A673 (cell line): ENCODE measurements around the gene FBXO45. TPM values are rescaled to one million over a fixed set of nuclear protein-coding genes. Genes with fewer than 3 reads are reported as not detected.
"Not testable (repeated sequence)": the region's sequence is repeated elsewhere in the genome, so short reads cannot be mapped to it uniquely, and the experiment has no call there.

Experiments
- BruUV-seq: library from RNA; stranded (reverse); fragments of 400-500 nt; replicated peaks from 2 replicates; lab custom pipeline; 2021; lab: Mats Ljungman, UMichigan
- CTCF ChIA-PET: fragments of 300-600 bp; sonication (Branson Sonifier 250); formaldehyde crosslinking; loops from one replicate; lab custom pipeline; 2022; ENCODE audit warnings: antibody characterized with exemption; lab: Charles Lee
- POLR2A ChIA-PET: fragments of 300-600 bp; sonication (Branson Sonifier 250); formaldehyde crosslinking; loops from one replicate; lab custom pipeline; 2022; ENCODE audit warnings: antibody characterized with exemption; ENCODE audit not compliant: low non-redundant PET; lab: Charles Lee
- DNase-seq: peaks from one replicate; pipeline ENCODE4 v3.0.0-alpha.2; 2015; ENCODE audit warnings: low spot score
- H3K27ac ChIP-seq: fragments of 200-600 bp; sonication (generic); 2 replicates; pipeline ENCODE4 v1.5.1; 2016; ENCODE audit warnings: mixed run types, low read depth, mild to moderate bottlenecking, mixed read lengths, antibody characterized with exemption, low read length; ENCODE audit not compliant: poor library complexity, severe bottlenecking
- H3K27me3 ChIP-seq: fragments of 200-600 bp; sonication (generic); replicated peaks from 2 replicates; pipeline ENCODE4 v1.6.1; 2017; ENCODE audit warnings: mixed run types, low read depth, mild to moderate bottlenecking, mixed read lengths, antibody characterized with exemption, low read length; ENCODE audit not compliant: insufficient read depth, poor library complexity
- H3K36me3 ChIP-seq: fragments of 200-600 bp; sonication (generic); 2 replicates; pipeline ENCODE4 v1.6.1; 2016; ENCODE audit warnings: mixed run types, mild to moderate bottlenecking, mixed read lengths, antibody characterized with exemption, low read length; ENCODE audit not compliant: insufficient read depth, poor library complexity, severe bottlenecking
- H3K4me1 ChIP-seq: fragments of 200-600 bp; sonication (generic); 2 replicates; pipeline ENCODE4 v1.6.1; 2017; ENCODE audit warnings: mixed run types, mild to moderate bottlenecking, mixed read lengths, antibody characterized with exemption, low read length; ENCODE audit not compliant: insufficient read depth, poor library complexity, severe bottlenecking
- H3K4me3 ChIP-seq: fragments of 200-600 bp; sonication (generic); 2 replicates; pipeline ENCODE4 v1.5.1; 2016; ENCODE audit warnings: low read depth, mixed run types, mild to moderate bottlenecking, mixed read lengths, low read length; ENCODE audit not compliant: poor library complexity, severe bottlenecking
- H3K9me3 ChIP-seq: fragments of 200-600 bp; sonication (generic); 2 replicates; pipeline ENCODE4 v1.6.1; 2016; ENCODE audit warnings: mixed run types, low read depth, mild to moderate bottlenecking, mixed read lengths, antibody characterized with exemption, low read length; ENCODE audit not compliant: poor library complexity, severe bottlenecking
- EZH2 ChIP-seq: fragments of 200-600 bp; sonication (generic); IDR thresholded peaks from 2 replicates; pipeline ENCODE4 v1.6.1; 2017; ENCODE audit warnings: borderline replicate concordance, low read depth, mild to moderate bottlenecking, mixed read lengths, antibody characterized with exemption, low read length; ENCODE audit not compliant: poor library complexity, severe bottlenecking
- intact Hi-C: fragments of 100-400 bp; cut with micrococcal nuclease; formaldehyde crosslinking; loops from one replicate; pipeline ENCODE4 v1.10.0; 2022; ENCODE audit not compliant: unreplicated experiment
- total RNA-seq: library from RNA; stranded (reverse); gene quantifications from 2 replicates; pipeline ENCODE4 v1.2.3, GENCODE V29; 2021
- TF ChIP-seq, protein P1 (sequence below): fragments of 300-800, 200-600 bp; sonication (generic); conservative IDR thresholded peaks from 2 replicates; pipeline ENCODE4 v1.5.1; 2017; ENCODE audit warnings: low read depth, mild to moderate bottlenecking, antibody characterized with exemption, low read length, moderate library complexity, mixed read lengths

The FBXO45 gene
- total RNA-seq, 1 experiment from 2014 or later = 23.0 TPM

DNA sequence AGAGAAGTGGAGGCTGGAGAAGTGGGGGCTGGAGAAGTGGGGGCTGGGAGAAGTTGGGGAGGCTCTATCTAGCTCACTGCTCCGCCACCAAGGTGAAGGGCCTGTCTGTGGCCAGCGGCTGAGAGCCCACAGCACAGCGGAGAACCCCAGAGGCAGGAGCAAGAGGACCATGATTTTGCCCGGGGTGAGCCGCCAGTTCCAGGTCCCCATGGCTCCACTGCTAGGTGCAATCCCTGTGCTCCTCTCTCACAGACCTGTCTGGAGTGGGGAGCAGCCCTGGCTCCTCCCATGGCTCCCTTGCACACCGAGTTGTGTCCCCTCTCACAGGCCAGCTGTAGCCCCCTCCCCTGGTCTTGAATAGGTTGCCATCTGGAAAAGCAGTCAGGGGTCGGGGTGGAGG is 66.4 kb downstream of the FBXO45 start:
- ChIA-PET CTCF (no interaction called here), POLR2A (no interaction called here)
- no TSS peak for BruUV-seq
- no peak overlapping the region for H3K4me3 ChIP-seq
- H3K27me3 ChIP-seq = no peaks in the 10 kb centered on the region
- DNase-seq = no peak
- H3K27ac ChIP-seq = no peak overlapping the region
- peaks cover 8% of the 10 kb centered on the region for H3K4me1 ChIP-seq
- intact Hi-C loops = no loop called here
- TF ChIP-seq EZH2 = no peak
- TF ChIP-seq, protein P1, sequence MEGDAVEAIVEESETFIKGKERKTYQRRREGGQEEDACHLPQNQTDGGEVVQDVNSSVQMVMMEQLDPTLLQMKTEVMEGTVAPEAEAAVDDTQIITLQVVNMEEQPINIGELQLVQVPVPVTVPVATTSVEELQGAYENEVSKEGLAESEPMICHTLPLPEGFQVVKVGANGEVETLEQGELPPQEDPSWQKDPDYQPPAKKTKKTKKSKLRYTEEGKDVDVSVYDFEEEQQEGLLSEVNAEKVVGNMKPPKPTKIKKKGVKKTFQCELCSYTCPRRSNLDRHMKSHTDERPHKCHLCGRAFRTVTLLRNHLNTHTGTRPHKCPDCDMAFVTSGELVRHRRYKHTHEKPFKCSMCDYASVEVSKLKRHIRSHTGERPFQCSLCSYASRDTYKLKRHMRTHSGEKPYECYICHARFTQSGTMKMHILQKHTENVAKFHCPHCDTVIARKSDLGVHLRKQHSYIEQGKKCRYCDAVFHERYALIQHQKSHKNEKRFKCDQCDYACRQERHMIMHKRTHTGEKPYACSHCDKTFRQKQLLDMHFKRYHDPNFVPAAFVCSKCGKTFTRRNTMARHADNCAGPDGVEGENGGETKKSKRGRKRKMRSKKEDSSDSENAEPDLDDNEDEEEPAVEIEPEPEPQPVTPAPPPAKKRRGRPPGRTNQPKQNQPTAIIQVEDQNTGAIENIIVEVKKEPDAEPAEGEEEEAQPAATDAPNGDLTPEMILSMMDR = no peak
- H3K9me3 ChIP-seq = no peaks in the 10 kb centered on the region
- no peaks in the 10 kb centered on the region for H3K36me3 ChIP-seq

DNA sequence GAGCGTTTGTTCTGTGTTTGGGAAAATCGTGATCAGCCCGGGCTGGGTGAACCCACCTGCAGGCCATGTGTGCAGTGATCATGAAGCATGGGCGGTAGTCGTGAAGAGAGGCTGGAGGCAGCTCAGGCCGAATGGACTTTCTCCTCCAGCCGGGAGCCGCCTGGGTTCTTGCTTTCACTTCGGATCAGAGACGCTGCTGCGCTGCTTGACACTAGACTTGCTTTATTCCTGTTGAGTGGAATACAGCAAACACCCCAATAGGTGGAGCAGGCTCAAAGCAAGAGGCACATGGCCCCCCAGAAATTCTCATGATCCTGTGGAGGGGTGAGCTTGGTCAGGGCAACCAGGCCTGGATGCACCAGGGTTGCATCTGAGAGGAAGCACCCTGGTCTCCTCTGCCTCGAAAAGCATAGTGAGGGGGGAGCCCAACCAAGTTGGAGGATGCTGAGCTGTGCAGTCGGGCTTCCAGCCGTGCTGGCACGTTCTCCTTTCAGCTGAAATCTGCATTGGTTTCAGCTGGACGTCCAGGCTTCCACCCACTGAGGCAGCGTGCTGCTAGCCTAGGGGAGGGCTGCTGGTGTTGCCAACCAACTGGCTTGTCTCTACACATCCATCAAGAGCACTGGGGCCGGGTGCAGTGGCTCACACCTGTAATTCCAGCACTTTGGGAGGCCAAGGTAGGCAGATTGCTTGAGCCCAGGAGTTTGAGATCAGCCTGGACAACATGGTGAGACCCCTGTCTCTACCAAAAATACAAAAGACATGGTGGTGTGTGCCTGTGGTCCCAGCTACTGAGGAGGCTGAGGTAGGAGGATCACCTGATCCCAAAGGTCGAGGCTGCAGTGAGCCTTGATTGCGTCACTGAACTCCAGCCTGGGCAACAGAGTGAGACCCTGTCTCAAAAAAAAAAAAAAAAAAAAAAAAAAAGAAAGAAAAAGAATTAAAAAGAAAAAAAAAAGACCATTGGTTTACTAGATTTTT is 68.2 kb downstream of the FBXO45 start:
- ChIA-PET CTCF (no interaction called here), POLR2A (no interaction called here)
- Histone ChIP-seq H3K36me3 (no peaks in the 10 kb centered on the region), H3K4me1 (peaks cover 8% of the 10 kb centered on the region), H3K27ac (no peak overlapping the region), H3K9me3 (no peaks in the 10 kb centered on the region), H3K27me3 (no peaks in the 10 kb centered on the region), H3K4me3 (no peak overlapping the region)
- TF ChIP-seq, protein P1 = no peak
- TF ChIP-seq EZH2 = no peak
- no TSS peak for BruUV-seq
- intact Hi-C loops = no loop called here
- no peak for DNase-seq

DNA sequence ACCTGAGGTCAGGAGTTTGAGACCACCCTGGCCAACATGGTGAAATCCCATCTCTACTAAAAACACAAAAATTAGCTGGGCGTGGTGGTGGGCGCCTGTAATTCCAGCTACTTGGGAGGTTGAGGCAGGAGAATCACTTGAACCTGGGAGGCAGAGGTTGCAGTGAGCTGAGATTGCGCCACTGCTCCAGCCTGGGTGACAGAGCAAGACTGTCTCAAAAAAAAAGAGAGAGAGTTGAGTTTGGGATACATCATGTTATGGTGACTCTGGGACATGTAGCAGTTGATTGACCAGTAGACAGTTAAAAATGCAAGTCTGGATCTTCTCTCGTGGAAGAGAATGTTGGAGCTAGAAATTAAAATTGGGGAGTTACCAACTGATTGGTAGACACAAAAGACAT is 69.5 kb downstream of the FBXO45 start:
- H3K4me3 ChIP-seq, H3K27me3 ChIP-seq, H3K36me3 ChIP-seq, DNase-seq, CTCF ChIA-PET, BruUV-seq, H3K4me1 ChIP-seq, H3K27ac ChIP-seq, H3K9me3 ChIP-seq, intact Hi-C loops: not testable (repeated sequence)
- POLR2A ChIA-PET = interaction anchor here (0.6 kb wide), 1 partner anchor 565 kb away, joined by 22 read pairs; no protein-coding TSS in a partner anchor

Other genes with a start within 250 kb of the FBXO45 start
- gene TM4SF19, start 230.3 kb upstream of the FBXO45 start, total RNA-seq = not detected in 2 replicates
- 92.8 and 94.2 TPM in 2 replicates for gene UBXN7, start 136.2 kb upstream of the FBXO45 start, total RNA-seq
- gene RNF168, start 64.9 kb upstream of the FBXO45 start, total RNA-seq = 37.9 and 42.9 TPM in 2 replicates
- not detected in 2 replicates for gene SMCO1, start 53.3 kb upstream of the FBXO45 start, total RNA-seq
- gene WDR53, start 106 bp upstream of the FBXO45 start, total RNA-seq = 17.8 and 23.1 TPM in 2 replicates
- gene NRROS, start 71.0 kb downstream of the FBXO45 start, total RNA-seq = 0.64 and 0.92 TPM in 2 replicates
- gene CEP19, start 143.6 kb downstream of the FBXO45 start, total RNA-seq = 6.0 TPM in 2 replicates
- 59.0 and 59.1 TPM in 2 replicates for gene PIGX, start 143.7 kb downstream of the FBXO45 start, total RNA-seq
- 93.2 and 102 TPM in 2 replicates for gene PAK2, start 171.2 kb downstream of the FBXO45 start, total RNA-seq